ENCODE data around the gene TRAPPC5. TPM values are rescaled to one million over a fixed set of nuclear protein-coding genes. Genes with fewer than 3 reads are reported as not detected.
A peak's percentile ranks its signal among the peaks of the same experiment; 100 is the strongest.

TRAPPC5 gene
- total RNA-seq, 6 experiments from 2014 or later, result 41.7 to 66.5 (median 52.0) TPM

- no peak overlapping the region for H3K27ac ChIP-seq
- H3K4me3 ChIP-seq, result no peak overlapping the region
- TF ChIP-seq POLR2A (IDR thresholded peaks at IDR 0.05), result no peak
- TF ChIP-seq CTCF (IDR thresholded peaks at IDR 0.05), result no peak
- no peaks in the 10 kb centered on the region for H3K9me3 ChIP-seq
- no peaks in the 10 kb centered on the region for H3K4me1 ChIP-seq
- intact Hi-C loops (cut with DNase I), result no loop called here
- WGBS (ENCODE audit: insufficient coverage, low coverage, low lambda C conversion rate, missing lambda C conversion rate), result 41% methylated on average over 7 of the region's 9 CpGs
- H3K36me3 ChIP-seq, result no peaks in the 10 kb centered on the region
- ATAC-seq, result peak in 1 of 4 donors; percentile 38
- DNase-seq, result no peak
- H3K27me3 ChIP-seq, result no peaks in the 10 kb centered on the region
These were observed 22.4 kb upstream of the TRAPPC5 start for GRCh38 chr19:7658219-7658686.

DNA sequence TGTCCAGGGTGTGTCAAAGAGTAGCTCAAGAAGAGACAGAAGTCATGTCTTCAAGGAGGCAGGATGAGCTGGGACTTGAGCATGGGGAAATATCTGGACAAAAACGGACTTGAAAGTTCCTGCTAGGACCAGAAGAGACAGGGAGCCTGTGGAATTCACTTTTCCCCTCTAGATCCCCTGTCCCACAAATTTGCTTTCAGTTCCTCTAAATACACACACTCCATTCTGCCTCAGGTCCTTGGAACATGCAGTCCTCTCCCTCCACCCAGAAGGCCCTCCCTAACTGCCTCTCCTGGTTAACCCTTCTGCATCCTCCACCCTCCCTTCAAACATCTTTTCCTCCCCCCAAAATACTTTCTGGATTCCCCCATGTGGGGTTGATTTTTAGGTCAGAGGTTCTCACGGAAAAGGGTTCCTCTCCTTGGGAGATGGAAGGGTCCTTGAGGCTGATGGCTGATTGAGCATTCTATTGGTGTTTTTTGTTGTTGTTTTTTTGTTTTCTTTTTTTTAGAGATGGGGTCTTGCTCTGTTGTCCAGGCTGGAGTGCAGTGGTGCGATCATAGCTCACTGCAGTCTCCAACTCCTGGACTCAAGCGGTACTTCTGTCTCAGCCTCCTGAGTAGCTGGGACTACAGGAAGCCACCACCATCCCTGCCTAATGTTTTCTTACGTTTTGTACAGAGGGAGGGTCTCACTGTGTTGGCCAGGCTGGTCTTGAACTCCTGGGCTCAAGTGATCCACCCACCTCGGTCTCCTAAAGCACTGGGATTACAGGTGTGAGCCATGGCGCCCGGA, 18.7 kb upstream of the TRAPPC5 start:
- no peak for ATAC-seq
- intact Hi-C loops (cut with DNase I), result no loop called here
- Histone ChIP-seq H3K4me3 (no peak overlapping the region), H3K36me3 (no peaks in the 10 kb centered on the region), H3K27ac (no peak overlapping the region), H3K4me1 (no peaks in the 10 kb centered on the region), H3K27me3 (no peaks in the 10 kb centered on the region), H3K9me3 (no peaks in the 10 kb centered on the region)
- 65% methylated on average over 4 of the region's 8 CpGs for WGBS (ENCODE audit: insufficient coverage, low coverage, low lambda C conversion rate, missing lambda C conversion rate)
- no peak for DNase-seq
- no peak for TF ChIP-seq POLR2A (IDR thresholded peaks at IDR 0.05)

DNA sequence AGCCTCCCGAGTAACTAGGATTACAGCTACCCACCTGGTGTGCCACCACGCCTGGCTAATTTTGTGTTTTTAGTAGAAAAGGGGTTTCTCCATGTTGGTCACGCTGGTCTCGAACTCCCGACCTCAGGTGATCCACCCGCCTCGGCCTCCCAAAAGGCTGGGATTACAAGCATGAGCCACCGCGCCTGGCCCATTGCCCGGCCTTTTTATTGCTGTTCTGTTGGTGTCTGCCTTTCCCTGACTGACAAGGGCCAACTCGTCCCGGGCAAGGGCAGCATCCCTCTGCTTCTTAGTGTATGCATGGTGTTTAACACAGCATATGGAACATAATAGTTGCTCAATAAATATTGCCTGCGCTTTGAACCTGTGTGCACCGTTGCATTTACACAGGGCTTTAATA, 18.0 kb upstream of the TRAPPC5 start:
- no peak for ATAC-seq
- no peak overlapping the region for H3K27ac ChIP-seq
- intact Hi-C loops (cut with DNase I), result no loop called here
- WGBS (ENCODE audit: insufficient coverage, low coverage, low lambda C conversion rate, missing lambda C conversion rate), result 74% methylated on average over 10 of the region's 14 CpGs
- H3K4me1 ChIP-seq, result no peaks in the 10 kb centered on the region
- no peaks in the 10 kb centered on the region for H3K27me3 ChIP-seq
- H3K36me3 ChIP-seq, result no peaks in the 10 kb centered on the region
- DNase-seq, result no peak
- no peak for TF ChIP-seq CTCF (IDR thresholded peaks at IDR 0.05)
- no peak for TF ChIP-seq POLR2A (IDR thresholded peaks at IDR 0.05)
- H3K4me3 ChIP-seq, result no peak overlapping the region
- no peaks in the 10 kb centered on the region for H3K9me3 ChIP-seq

- H3K4me3 ChIP-seq, result no peak overlapping the region
- H3K4me1 ChIP-seq, result no peaks in the 10 kb centered on the region
- TF ChIP-seq POLR2A (IDR thresholded peaks at IDR 0.05) (no peak), CTCF (IDR thresholded peaks at IDR 0.05) (no peak)
- ATAC-seq, result no peak
- WGBS (ENCODE audit: insufficient coverage, low coverage, low lambda C conversion rate, missing lambda C conversion rate), result 79% methylated on average over 7 of the region's 7 CpGs
- H3K27me3 ChIP-seq, result no peaks in the 10 kb centered on the region
- DNase-seq, result no peak
- H3K27ac ChIP-seq, result no peak overlapping the region
- no peaks in the 10 kb centered on the region for H3K9me3 ChIP-seq
- intact Hi-C loops (cut with DNase I), result no loop called here
- H3K36me3 ChIP-seq, result no peaks in the 10 kb centered on the region
These were observed 16.9 kb upstream of the TRAPPC5 start for GRCh38 chr19:7663706-7664105.

DNA sequence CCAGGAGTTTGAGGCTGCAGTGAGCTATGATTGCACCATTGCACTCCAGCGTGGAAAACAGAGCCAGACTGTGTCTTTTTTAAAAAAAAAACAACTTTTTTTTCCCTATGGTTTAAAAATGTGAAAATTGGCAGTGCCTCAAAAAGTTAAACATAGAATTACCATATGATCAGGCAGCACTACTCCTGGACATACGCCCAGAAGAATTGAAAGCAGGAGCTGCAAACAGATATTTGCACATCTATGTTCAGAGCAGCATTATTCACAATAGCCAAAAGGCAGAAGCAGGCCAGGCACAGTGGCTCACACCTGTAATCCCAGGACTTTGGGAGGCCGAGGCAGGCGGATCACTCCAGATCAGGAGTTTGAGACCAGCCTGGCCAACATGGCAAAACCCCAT, 15.6 kb upstream of the TRAPPC5 start:
- H3K4me3 ChIP-seq, result no peak overlapping the region
- H3K4me1 ChIP-seq, result no peaks in the 10 kb centered on the region
- DNase-seq, result no peak
- no peak for ATAC-seq
- no peak overlapping the region for H3K27ac ChIP-seq
- H3K9me3 ChIP-seq, result no peaks in the 10 kb centered on the region
- TF ChIP-seq POLR2A (IDR thresholded peaks at IDR 0.05), result no peak
- TF ChIP-seq CTCF (IDR thresholded peaks at IDR 0.05), result no peak
- WGBS (ENCODE audit: insufficient coverage, low coverage, low lambda C conversion rate, missing lambda C conversion rate), result 55% methylated on average over 4 of the region's 4 CpGs
- no peaks in the 10 kb centered on the region for H3K36me3 ChIP-seq
- no peaks in the 10 kb centered on the region for H3K27me3 ChIP-seq
- intact Hi-C loops (cut with DNase I), result no loop called here

Measured in right lobe of liver (tissue), 6 donors.